ENCODE results near the gene MTUS2. TPM values are rescaled to one million over a fixed set of nuclear protein-coding genes. Genes with fewer than 3 reads are reported as not detected.

Gene MTUS2
- polyA plus RNA-seq, 2 of the 4 experiments (the other 2 are of a cell fraction) = not detected

DNA sequence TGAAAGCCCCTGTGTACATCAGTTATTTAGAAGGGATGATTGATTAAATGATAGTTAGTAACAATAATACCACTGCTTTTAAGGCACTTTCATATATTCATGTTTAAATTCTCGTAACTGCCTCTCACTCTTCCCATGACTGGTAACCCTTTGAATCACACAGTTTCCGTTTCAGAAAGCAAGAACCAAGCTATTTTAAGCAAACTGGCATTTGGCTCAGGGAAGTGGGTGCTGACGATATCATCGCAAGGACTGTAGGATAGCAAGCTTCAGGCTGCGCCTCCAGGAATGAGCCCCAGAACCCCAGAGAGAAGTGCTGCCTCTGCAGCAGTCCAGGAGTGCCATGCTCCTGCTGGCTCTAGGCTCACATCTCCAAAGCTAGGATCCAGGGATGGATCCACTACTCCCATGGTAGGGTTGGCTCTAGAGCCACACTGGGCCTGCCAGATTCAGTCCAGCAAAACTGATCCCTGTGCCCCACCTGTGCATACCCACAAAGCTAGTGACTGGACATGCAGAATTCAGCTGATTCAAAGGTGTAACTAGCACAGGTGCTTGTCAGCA lies 461.9 kb downstream of the MTUS2 start:
- ChIA-PET POLR2A (no interaction called here), CTCF (no interaction called here)
- H3K27ac ChIP-seq = no peak overlapping the region
- no peaks in the 10 kb centered on the region for H3K4me1 ChIP-seq
- FAIRE-seq (no peak), DNase-seq (ENCODE audit: low read depth in 1 of 2, low spot score in 1 of 2) (no peak), ATAC-seq (no peak)
- no peak overlapping the region for H3K4me2 ChIP-seq
- WGBS (ENCODE audit: missing lambda C conversion rate) = 43% methylated on average over 5 of the region's 5 CpGs
- TF ChIP-seq RAD21 (conservative IDR thresholded peaks at IDR 0.05 in 1 of 2, IDR thresholded peaks at IDR 0.05 in 1 of 2) = no peak
- TF ChIP-seq MAFK (IDR thresholded peaks at IDR 0.05; ENCODE audit: partially characterized antibody) = no peak
- no peak for TF ChIP-seq MYC (IDR thresholded peaks at IDR 0.05; ENCODE audit: borderline replicate concordance, low read length)
- TF ChIP-seq RCOR1 (IDR thresholded peaks at IDR 0.05; ENCODE audit: low read depth, low read length) = no peak
- TF ChIP-seq ZFP36 (IDR thresholded peaks at IDR 0.05; ENCODE audit: borderline replicate concordance, partially characterized antibody) = no peak
- H3K9me3 ChIP-seq = no peaks in the 10 kb centered on the region
- no peak overlapping the region for H3K4me3 ChIP-seq

DNA sequence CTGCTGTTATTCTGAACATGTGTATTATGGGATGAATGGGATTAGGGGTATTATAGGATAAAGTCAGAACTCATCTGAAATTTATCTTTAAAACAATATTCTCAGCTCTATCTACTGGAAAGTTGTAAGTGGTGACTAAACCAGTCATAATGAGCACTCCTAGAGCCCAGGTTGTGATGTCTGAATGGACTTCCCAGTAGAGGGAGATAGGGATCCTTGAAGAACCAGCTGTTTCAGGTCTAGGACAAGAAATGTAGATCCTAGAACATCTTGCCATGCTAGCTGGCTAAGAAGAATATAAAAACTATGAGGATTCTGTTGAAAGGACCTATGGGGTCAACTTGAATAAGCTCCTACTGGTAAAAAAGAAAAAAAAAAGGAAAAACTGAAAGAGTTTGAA lies 464.6 kb downstream of the MTUS2 start:
- CTCF ChIA-PET = interaction anchor here (0.6 to 1.2 kb wide), 2 partner anchors 14 to 67 kb away, joined by 3 read pairs; no protein-coding TSS in a partner anchor
- no peak overlapping the region for H3K27ac ChIP-seq
- ATAC-seq (no peak), FAIRE-seq (no peak), DNase-seq (ENCODE audit: low read depth in 1 of 2, low spot score in 1 of 2) (no peak)
- TF ChIP-seq FOSL2 (IDR thresholded peaks at IDR 0.05) (no peak), FOSL2 (CRISPR knock-in tag; IDR thresholded peaks at IDR 0.05) (no peak), FOSB (CRISPR knock-in tag; IDR thresholded peaks at IDR 0.05) (no peak), NPAS2 (CRISPR knock-in tag; IDR thresholded peaks at IDR 0.05; ENCODE audit: borderline replicate concordance) (no peak), RARB (CRISPR knock-in tag; IDR thresholded peaks at IDR 0.05) (no peak), CHD2 (IDR thresholded peaks at IDR 0.05; ENCODE audit: low read length, partially characterized antibody) (no peak), HOXB13 (CRISPR knock-in tag; IDR thresholded peaks at IDR 0.05; ENCODE audit: low read depth) (no peak), KDM5A (IDR thresholded peaks at IDR 0.05) (no peak), SREBF2 (IDR thresholded peaks at IDR 0.05) (no peak), MAFK (IDR thresholded peaks at IDR 0.05; ENCODE audit: partially characterized antibody) (no peak), PHF8 (IDR thresholded peaks at IDR 0.05; ENCODE audit: borderline replicate concordance, low read depth) (no peak), FOXS1 (CRISPR knock-in tag; IDR thresholded peaks at IDR 0.05) (no peak), HEYL (CRISPR knock-in tag; IDR thresholded peaks at IDR 0.05) (no peak), EP300 (IDR thresholded peaks at IDR 0.05) (no peak), KDM1A (IDR thresholded peaks at IDR 0.05; ENCODE audit: low read depth) (no peak), NR3C1 (IDR thresholded peaks at IDR 0.05) (no peak), POLR2AphosphoS2 (conservative IDR thresholded peaks at IDR 0.05; ENCODE audit: low read length) (no peak), JUN (IDR thresholded peaks at IDR 0.05) (no peak)
- H3K9me3 ChIP-seq = no peaks in the 10 kb centered on the region
- no peak overlapping the region for H3K4me3 ChIP-seq
- no peaks in the 10 kb centered on the region for H3K4me1 ChIP-seq
- no peak overlapping the region for H3K4me2 ChIP-seq
- POLR2A ChIA-PET = no interaction called here

DNA sequence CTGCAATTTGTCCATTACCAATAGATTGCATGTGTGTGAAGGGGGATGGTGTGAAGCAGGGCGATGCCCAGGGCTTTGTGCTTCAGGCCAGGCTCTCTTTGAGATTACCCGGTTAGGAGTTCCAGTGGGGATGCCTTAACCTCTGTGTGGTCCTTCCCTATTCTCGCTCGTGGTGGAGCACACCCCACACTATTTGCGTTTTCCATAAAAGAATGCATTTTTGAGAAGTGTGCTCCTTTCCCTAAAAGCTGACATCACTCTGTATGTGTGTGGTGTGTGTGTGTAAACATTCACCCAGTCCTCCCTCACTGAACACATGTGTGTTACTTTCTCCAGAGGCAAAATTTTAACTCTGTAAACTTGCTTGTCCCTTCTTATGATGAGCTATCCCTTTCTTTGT lies 467.1 kb downstream of the MTUS2 start:
- WGBS (ENCODE audit: missing lambda C conversion rate) = 7% methylated on average over 5 of the region's 5 CpGs
- FAIRE-seq (no peak), DNase-seq (ENCODE audit: low read depth in 1 of 2, low spot score in 1 of 2) (no peak), ATAC-seq (no peak)
- ChIA-PET CTCF (interaction anchor here (0.6 kb wide), 1 partner anchor 84 kb away, joined by 3 read pairs; no protein-coding TSS in a partner anchor), POLR2A (no interaction called here)
- no peaks in the 10 kb centered on the region for H3K9me3 ChIP-seq
- no peak for TF ChIP-seq ZFP36 (IDR thresholded peaks at IDR 0.05; ENCODE audit: borderline replicate concordance, partially characterized antibody)
- TF ChIP-seq, protein P1, sequence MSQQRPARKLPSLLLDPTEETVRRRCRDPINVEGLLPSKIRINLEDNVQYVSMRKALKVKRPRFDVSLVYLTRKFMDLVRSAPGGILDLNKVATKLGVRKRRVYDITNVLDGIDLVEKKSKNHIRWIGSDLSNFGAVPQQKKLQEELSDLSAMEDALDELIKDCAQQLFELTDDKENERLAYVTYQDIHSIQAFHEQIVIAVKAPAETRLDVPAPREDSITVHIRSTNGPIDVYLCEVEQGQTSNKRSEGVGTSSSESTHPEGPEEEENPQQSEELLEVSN (IDR thresholded peaks at IDR 0.05; ENCODE audit: borderline replicate concordance, low read depth) = no peak
- TF ChIP-seq NPAS2 (CRISPR knock-in tag; IDR thresholded peaks at IDR 0.05; ENCODE audit: borderline replicate concordance) = no peak
- H3K4me1 ChIP-seq = no peaks in the 10 kb centered on the region
- no peak overlapping the region for H3K27ac ChIP-seq
- no peak overlapping the region for H3K4me2 ChIP-seq
- H3K4me3 ChIP-seq = no peak overlapping the region
